HG03342 (cell line): ENCODE results near the gene COMMD10.

ENCODE experiments used
- ATAC-seq: cut with Tn5 transposase; IDR thresholded peaks from one replicate; pipeline ENCODE4 v1.9.1; 2021; ENCODE audit warnings: mild to moderate bottlenecking, moderate library complexity; ENCODE audit not compliant: unreplicated experiment

The COMMD10 gene

GRCh38 chr5:116281309-116281708, 196.5 kb downstream of the COMMD10 start:
- no peak for ATAC-seq

- no peak for ATAC-seq
Measured at GRCh38 chr5:116288524-116288923, 203.7 kb downstream of the COMMD10 start.

- no peak for ATAC-seq
Measured at GRCh38 chr5:116289276-116289675, 204.5 kb downstream of the COMMD10 start.

- ATAC-seq: no peak
Measured at GRCh38 chr5:116291271-116291670, 206.4 kb downstream of the COMMD10 start.

GRCh38 chr5:116292321-116292720, 207.5 kb downstream of the COMMD10 start:
- no peak for ATAC-seq

- ATAC-seq: no peak
Measured at GRCh38 chr5:116296335-116297072, 211.7 kb downstream of the COMMD10 start.

GRCh38 chr5:116297296-116297814, 212.5 kb downstream of the COMMD10 start:
- ATAC-seq: no peak

- no peak for ATAC-seq
Measured at GRCh38 chr5:116299746-116300640, 215.2 kb downstream of the COMMD10 start.

- no peak for ATAC-seq
Measured at GRCh38 chr5:116301110-116301509, 216.3 kb downstream of the COMMD10 start.

GRCh38 chr5:116303340-116303739, 218.5 kb downstream of the COMMD10 start:
- ATAC-seq: no peak

- no peak for ATAC-seq
Measured at GRCh38 chr5:116303810-116304209, 219.0 kb downstream of the COMMD10 start.

GRCh38 chr5:116305899-116306298, 221.1 kb downstream of the COMMD10 start:
- ATAC-seq: no peak

GRCh38 chr5:116306846-116307245, 222.0 kb downstream of the COMMD10 start:
- no peak for ATAC-seq

- ATAC-seq: no peak
Measured at GRCh38 chr5:116308391-116308790, 223.6 kb downstream of the COMMD10 start.

- ATAC-seq: no peak
Measured at GRCh38 chr5:116313366-116313765, 228.5 kb downstream of the COMMD10 start.

- ATAC-seq: no peak
Measured at GRCh38 chr5:116315531-116315930, 230.7 kb downstream of the COMMD10 start.

- no peak for ATAC-seq
Measured at GRCh38 chr5:116318091-116318854, 233.4 kb downstream of the COMMD10 start.

GRCh38 chr5:116320486-116320885, 235.7 kb downstream of the COMMD10 start:
- no peak for ATAC-seq

- ATAC-seq: no peak
Measured at GRCh38 chr5:116329503-116329902, 244.7 kb downstream of the COMMD10 start.

- ATAC-seq: peak; percentile 77
Measured at GRCh38 chr5:116340799-116341198, 256.0 kb downstream of the COMMD10 start.
